ENCODE data around the gene ZBTB1.

Gene ZBTB1

GRCh38 chr14:64504310-64504896 is at the start of gene ZBTB1:
TSS of gene ZBTB1 (plus strand) at chr14:64504770. CDS start at chr14:64521505, 16,735 bp downstream.
- no peak for FAIRE-seq

GRCh38 chr14:64459405-64460136 is 45.0 kb upstream of the ZBTB1 start:
- no peak for FAIRE-seq

- FAIRE-seq: no peak
These were observed 43.3 kb upstream of the ZBTB1 start for GRCh38 chr14:64461221-64461620.

GRCh38 chr14:64463195-64463594 is 41.4 kb upstream of the ZBTB1 start:
- no peak for FAIRE-seq

GRCh38 chr14:64463873-64464272 is 40.7 kb upstream of the ZBTB1 start:
- no peak for FAIRE-seq

- no peak for FAIRE-seq
These were observed 39.9 kb upstream of the ZBTB1 start for GRCh38 chr14:64464651-64465050.

- FAIRE-seq: no peak
These were observed 39.3 kb upstream of the ZBTB1 start, which contains the start of gene AKAP5 for GRCh38 chr14:64465191-64465822. TSS of gene AKAP5 (plus strand) at chr14:64465499. CDS start at chr14:64468395, 2,896 bp downstream.

GRCh38 chr14:64465831-64466554 is 38.6 kb upstream of the ZBTB1 start:
- FAIRE-seq: no peak

- no peak for FAIRE-seq
These were observed 37.5 kb upstream of the ZBTB1 start for GRCh38 chr14:64467101-64467500.

- no peak for FAIRE-seq
These were observed 37.0 kb upstream of the ZBTB1 start for GRCh38 chr14:64467566-64467965.

- FAIRE-seq: no peak
These were observed 36.1 kb upstream of the ZBTB1 start for GRCh38 chr14:64468451-64468850.

GRCh38 chr14:64474041-64474440 is 30.5 kb upstream of the ZBTB1 start:
- no peak for FAIRE-seq

GRCh38 chr14:64474698-64475097 is 29.9 kb upstream of the ZBTB1 start:
- FAIRE-seq: no peak

GRCh38 chr14:64475585-64476273 is 28.8 kb upstream of the ZBTB1 start:
- FAIRE-seq: no peak

- no peak for FAIRE-seq
These were observed 28.1 kb upstream of the ZBTB1 start for GRCh38 chr14:64476438-64476837.

- peak; percentile 84 for FAIRE-seq
These were observed 25.8 kb upstream of the ZBTB1 start for GRCh38 chr14:64478634-64479250.

- FAIRE-seq: no peak
These were observed 15.9 kb upstream of the ZBTB1 start for GRCh38 chr14:64488590-64489099.

GRCh38 chr14:64491637-64492036 is 12.9 kb upstream of the ZBTB1 start:
- FAIRE-seq: no peak

- FAIRE-seq: no peak
These were observed 11.1 kb upstream of the ZBTB1 start for GRCh38 chr14:64493455-64493854.

- FAIRE-seq: no peak
These were observed 9.3 kb upstream of the ZBTB1 start for GRCh38 chr14:64495252-64495651.

- no peak for FAIRE-seq
These were observed 7.8 kb upstream of the ZBTB1 start for GRCh38 chr14:64496764-64497163.

- FAIRE-seq: no peak
These were observed 4.5 kb upstream of the ZBTB1 start for GRCh38 chr14:64500088-64500487.

Measured in TTC549 (cell line).